ENCODE measurements around the gene KCNG2. TPM values are rescaled to one million over a fixed set of nuclear protein-coding genes. Genes with fewer than 3 reads are reported as not detected.

Gene KCNG2
- polyA plus RNA-seq, 3 donors: 0.05 to 0.45 (median 0.42) TPM

DNA sequence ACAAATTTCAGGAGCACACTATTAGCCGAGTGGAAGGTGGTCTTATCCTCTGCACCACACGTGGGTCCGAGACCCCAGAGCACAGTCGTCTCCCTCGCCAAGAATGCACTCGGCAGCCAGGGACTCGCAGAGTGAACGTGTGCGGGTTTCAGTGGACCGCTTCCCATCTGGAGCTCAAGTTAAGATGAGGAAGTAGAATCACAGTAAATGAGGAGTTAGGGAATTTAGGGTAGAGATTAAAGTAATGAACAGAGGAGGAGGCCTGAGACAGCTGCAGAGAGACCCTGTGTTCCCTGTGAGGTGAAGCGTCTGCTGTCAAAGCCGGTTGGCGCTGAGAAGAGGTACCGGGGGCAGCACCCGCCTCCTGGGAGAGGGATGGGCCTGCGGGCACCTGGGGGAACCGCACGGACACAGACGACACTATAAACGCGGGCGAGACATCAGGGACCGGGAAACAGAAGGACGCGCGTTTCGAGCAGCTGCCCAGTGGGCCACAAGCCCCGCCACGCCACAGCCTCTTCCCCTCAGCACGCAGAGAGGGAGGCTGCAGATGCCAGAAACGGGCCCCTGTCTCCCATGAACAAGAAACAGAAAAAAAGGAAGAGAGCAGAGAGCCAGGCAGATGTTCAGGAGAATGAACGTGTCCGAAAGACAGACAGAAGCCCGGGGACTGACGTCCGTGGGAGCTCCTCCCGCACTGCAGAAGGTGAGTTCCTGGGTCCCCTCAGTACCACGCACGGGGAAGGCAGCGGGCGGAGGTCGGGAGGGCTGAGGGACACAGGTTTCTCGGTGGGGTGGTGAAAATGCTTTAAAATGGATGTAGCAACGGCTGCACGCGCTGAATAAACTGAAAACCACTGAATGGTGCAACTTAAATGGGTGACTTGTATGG lies 5.4 kb upstream of the KCNG2 start:
- WGBS, 3 donors: 55 to 81% (median 68%) methylated on average over 46 of the region's 46 CpGs
- peak overlapping the region; percentile 19 for H3K27ac ChIP-seq (ENCODE audit: low read depth, low read length)

DNA sequence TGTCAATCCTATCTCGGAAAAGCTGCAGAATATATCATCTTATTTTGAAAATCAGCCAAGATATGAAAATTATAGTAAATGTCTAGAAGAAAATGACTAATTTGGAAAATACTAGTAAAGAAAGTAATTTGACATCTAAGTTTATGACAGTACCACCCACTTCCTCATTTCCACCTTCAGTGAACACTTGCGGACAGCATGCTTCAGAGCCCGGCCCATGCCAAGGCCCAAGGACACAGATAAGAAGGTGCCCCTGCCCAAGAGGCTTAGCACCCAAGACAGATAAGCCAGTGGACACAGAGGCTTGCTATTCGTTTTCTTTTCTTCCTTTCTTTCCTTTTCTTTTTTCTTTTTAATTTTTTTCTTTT lies 4.8 kb upstream of the KCNG2 start:
- 36 to 64% (median 58%) methylated on average over 4 of the region's 4 CpGs for WGBS, 3 donors
- H3K27ac ChIP-seq (ENCODE audit: low read depth, low read length): no peak overlapping the region

DNA sequence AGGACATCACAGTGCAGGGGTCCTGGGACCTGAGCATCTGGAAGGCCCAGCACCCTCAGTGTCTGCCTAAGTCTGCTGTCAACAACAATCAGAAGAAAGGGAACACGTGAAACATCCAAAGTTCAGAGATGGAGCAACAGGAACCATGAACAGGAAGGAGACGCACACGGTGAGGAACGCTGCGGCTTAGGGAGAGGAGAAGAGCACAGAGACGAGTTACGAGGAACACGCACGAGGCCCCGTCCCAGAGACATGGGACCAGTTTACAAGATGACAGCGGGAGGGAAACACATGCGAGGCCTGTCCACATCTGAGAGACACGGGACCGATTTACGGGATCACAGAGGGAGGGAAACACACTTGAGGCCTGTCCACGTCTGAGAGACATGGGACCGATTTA lies 2.9 kb upstream of the KCNG2 start:
- no peak overlapping the region for H3K27ac ChIP-seq (ENCODE audit: low read depth, low read length)
- WGBS, 3 donors: 71 to 93% (median 73%) methylated on average over 17 of the region's 17 CpGs

DNA sequence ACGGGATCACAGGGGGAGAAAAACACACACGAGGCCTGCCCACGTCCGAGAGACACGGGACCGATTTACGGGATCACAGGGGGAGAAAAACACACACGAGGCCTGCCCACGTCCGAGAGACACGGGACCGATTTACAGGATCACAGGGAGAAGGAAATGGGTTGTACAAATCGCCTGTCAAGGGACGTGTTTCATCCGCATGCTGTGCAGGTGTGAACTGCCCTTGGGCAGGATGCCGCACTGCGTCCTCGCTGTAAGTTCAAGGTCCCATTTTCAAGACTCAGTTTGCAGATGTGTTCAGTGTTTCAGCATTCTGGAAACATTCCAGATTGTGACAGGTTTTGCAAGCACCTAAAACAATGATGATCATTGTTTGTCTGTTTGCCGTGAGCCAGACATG lies 2.3 kb upstream of the KCNG2 start:
- no peak overlapping the region for H3K27ac ChIP-seq (ENCODE audit: low read depth, low read length)
- WGBS, 3 donors: 89 to 91% (median 89%) methylated on average over 19 of the region's 19 CpGs

DNA sequence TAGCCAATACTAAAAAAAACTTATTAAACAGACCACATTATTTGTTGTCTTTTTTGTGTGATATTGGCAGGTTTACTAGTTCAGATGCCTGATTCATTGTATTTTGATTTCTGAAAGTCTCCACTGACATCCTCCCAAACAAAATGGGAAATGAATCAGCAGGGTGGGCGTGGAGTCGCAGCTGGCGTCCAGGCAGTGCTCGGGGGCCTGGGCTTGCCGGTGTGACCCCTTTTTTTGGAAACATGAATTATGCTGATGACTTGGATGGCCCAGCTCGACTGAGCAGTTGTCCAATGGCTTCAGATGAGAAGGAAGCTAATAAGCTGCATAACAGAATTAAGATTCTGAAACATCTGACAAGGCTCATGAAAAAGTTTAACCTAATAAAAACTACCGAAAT lies 1.7 kb upstream of the KCNG2 start:
- WGBS, 3 donors: 26 to 58% (median 27%) methylated on average over 7 of the region's 7 CpGs
- no peak overlapping the region for H3K27ac ChIP-seq (ENCODE audit: low read depth, low read length)

DNA sequence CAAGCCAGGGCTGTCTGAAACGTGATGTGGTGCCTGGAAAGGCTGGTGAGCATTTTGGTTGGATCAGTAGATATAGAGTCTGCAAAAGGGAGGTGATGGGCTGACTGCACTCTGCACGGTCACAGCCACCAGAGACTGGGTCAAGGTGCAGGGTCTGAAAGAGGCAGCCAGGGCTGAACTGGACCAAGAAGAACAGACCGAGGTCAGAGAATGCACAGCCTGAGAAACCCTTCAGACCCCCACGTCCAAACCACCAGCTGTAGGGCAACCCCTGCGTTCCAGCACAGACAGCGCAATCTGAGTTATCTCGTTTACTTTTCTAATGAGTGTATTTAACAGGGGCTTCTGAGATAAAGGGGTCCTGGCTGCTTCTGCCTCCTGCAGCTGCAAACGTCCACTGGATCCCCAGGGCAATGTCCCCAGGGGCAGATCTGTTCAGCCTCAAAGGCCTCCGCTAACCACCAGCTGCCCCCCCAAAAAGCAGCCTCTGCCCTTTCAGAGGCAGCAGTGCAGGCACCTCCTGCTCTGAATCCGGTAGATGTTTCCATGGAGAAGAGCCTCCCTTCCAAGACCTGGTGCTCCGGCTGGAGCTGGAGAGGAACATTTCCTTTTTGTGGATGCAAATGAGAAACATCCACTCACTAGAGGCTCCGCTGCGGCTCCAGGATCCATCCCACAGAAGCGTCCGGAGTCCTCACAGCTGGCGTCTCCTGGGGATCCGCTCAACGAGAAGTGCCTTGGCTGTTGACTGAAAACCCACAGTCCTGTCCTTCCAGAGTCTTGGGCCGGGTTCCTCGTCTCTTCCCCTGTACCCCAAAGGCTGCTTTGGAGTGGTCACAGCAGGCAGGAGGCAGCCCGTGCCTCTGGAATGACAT lies 970 bp upstream of the KCNG2 start:
- no peak overlapping the region for H3K27ac ChIP-seq (ENCODE audit: low read depth, low read length)
- WGBS, 3 donors: 18 to 41% (median 36%) methylated on average over 21 of the region's 21 CpGs

DNA sequence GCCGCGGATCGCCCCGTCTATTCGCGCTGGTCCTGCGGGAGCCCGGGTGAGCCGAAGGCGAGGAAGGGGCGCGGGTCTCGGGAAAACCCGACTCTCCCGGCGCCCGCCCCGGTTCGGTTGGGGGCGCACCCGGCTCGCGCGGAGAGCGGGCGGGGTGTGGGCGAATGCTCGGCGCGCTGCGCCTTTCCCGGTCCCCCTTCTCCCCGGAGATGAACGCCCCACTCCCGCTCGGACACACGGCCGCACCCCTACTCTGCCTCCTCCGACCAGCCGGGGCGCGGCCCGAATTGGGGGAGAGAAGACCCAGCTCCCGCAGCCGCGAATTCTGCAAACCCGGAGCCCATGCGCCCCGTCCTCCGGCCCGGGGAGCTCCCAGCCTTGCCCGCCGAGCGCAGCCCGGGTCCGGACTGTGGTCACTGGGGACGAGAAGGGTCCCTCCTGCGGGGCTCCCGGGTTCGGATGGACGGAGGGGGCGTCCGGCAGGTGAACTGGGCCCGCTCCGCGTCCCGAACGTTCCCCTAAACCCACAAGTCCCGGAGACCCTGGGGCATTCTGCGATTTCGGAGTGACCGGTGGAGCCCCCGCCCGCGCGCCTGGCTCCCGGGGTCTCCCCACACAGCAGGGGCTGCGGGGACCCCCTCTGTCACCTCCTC lies 734 bp downstream of the KCNG2 start:
- 1 to 2% (median 1%) methylated on average over 48 to 78 of the region's 78 CpGs for WGBS, 3 donors
- H3K27ac ChIP-seq (ENCODE audit: low read depth, low read length): no peak overlapping the region

DNA sequence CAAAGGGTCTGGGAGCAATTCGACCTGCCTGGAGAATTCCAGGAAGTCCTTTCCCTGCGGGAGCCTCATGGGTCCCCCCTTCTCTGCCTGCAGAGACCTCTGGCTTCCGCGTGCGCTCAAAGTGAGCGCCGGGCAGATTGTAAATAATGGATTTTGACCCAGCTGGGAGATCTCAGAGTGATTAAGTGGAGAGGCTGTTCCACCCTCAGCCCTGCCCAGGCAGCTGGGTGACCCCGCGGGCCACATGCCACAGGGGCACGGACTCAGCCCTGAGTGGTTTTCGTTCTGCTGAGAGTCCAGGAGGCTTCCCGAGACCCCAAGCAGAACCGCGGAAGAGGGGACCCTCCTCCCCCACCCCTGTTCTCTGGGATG lies 1.2 kb downstream of the KCNG2 start:
- WGBS, 3 donors: 1 to 5% (median 2%) methylated on average over 14 of the region's 14 CpGs

DNA sequence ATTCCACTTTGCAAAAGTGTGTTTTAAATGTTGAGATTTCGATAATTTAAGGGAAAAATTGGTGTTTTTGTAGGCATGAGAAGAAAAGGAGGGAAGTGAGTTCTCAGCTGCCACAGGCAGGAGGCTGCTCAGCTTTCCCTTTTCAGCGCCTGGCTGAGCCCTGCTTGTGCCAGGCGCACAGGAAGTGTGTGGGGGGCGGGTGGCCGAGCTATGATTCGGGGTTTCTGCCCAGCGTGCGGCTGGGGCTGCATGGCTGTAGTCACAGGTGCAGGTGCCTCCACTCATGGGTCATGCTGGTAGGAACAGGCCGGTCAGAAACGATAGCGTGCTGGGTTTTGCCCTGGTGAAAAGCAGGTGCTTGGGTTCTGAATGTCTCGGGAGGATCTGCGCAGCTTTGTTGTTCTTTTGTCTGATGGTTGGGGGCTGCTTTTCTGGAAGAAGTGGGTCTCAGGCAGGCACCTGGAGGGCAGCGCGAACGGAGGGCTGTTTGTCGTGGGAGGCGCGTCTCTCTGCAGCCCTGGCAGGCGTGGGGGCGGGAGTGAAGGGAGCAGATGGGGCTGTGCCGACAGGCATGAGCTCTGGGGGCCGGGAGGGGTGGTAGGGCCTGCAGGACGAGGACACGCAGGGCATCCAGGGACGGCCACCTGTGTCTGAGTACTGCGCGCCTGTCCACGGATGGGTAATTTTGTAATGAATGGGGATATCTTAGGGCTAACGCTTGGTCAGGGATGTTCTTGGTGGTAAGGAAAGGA lies 2.1 kb downstream of the KCNG2 start:
- H3K27ac ChIP-seq (ENCODE audit: low read depth, low read length): no peak overlapping the region
- 63 to 67% (median 65%) methylated on average over 30 of the region's 30 CpGs for WGBS, 3 donors

More for the DNA sequence above, 1.2 kb downstream of the KCNG2 start:
- no peak overlapping the region for H3K27ac ChIP-seq (ENCODE audit: low read depth, low read length)

DNA sequence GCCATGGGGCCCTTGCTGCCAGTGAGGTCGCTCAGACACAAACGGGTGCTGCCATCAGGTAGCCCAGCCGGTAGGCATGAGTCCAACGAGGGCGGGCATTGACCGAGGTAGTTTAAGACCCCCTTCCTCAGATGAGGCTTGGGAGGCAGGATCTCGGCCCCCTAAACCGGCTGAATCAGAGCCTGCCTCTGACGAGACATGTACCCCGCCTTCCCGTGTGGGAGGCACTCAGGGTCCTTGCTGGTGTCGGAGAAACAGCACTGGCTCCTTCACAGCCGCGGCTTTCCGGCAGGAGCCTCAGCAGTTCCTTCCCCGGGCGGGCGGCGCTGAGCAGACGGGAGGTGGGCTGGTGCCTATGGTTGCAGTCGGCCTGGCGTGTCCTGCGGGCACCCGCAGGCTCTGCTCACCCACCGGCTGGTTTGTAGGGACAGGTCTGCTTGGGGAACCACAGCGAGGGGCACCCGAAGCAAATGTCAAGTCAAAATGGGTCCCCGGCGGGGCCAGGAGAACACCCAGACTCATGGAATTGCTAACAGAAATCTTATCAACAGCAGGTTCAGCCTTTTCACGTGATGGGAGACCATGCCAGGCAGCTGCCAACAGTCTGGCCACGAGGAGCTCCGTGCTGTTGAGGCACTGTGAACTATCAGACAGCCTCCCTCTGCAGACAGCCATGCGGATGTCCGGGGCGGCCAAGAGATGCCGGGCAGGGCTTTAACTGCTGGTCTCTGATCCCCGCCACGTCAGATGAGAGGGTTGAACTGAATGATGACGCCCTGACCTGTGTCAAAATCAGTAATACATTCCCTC lies 2.8 kb downstream of the KCNG2 start:
- 89 to 91% (median 91%) methylated on average over 39 of the region's 39 CpGs for WGBS, 3 donors
- no peak overlapping the region for H3K27ac ChIP-seq (ENCODE audit: low read depth, low read length)

DNA sequence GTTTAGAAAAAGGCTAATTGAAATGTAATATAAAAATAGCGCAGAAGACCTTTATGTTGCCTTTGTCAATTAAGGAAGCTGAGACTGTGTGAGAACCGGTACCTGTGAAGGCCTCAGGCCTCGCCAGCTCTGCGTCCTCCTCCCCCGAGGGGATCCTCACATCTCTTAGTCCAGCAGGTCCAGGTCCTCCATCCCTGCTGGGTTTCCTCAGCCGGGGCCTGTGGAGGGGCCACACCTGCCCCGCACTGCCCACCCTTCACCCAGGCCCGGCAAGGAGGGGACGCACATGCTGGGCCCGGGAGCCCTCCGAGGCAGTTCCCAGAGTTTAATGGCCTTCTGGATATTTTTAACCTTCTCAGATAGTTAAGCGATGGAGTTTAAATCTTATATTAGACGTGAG lies 3.5 kb downstream of the KCNG2 start:
- WGBS, 3 donors: 93 to 94% (median 93%) methylated on average over 13 of the region's 13 CpGs
- no peak overlapping the region for H3K27ac ChIP-seq (ENCODE audit: low read depth, low read length)

DNA sequence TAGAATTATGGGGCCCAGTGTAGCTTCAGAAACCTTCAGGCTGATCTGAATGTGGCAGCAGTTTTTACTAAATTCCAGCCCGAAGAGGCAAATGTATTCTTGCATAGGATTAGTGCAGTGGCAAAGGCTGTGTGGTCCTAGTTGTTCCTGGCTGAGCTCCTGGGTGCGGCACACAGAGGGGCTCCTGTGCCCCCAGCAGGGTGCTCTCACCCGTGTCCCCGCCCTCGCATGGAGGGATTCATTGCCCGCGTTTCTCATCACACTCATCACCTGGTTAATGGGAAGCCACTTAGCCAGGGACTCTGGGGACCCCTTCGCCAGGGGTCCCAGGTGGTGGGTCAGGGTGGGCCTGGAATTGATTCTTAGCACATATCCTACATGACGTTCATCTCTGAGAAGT lies 3.9 kb downstream of the KCNG2 start:
- no peak overlapping the region for H3K27ac ChIP-seq (ENCODE audit: low read depth, low read length)

DNA sequence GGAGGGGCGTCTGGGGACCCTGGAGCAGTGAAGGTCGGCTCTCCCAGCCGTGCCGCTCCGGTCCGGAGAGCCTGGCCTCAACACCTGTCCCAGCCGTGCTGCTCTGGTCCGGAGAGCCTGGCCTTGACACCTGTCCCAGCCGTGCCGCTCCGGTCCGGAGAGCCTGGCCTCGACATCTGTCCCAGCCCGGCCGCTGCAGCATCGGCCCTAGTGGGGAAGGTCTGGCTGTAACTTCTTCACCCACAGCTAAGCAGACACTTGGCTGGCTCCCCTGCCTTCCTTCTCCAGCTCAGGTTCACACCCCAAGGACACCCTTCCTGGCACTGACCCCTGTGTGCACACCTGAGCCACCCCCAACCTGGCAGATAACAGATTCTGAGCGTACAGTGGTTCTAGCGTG lies 4.6 kb downstream of the KCNG2 start:
- 78 to 95% (median 91%) methylated on average over 18 of the region's 18 CpGs for WGBS, 3 donors
- H3K27ac ChIP-seq (ENCODE audit: low read depth, low read length): no peak overlapping the region

More for the DNA sequence above, 3.9 kb downstream of the KCNG2 start:
- WGBS, 3 donors: 86 to 89% (median 89%) methylated on average over 9 of the region's 9 CpGs

DNA sequence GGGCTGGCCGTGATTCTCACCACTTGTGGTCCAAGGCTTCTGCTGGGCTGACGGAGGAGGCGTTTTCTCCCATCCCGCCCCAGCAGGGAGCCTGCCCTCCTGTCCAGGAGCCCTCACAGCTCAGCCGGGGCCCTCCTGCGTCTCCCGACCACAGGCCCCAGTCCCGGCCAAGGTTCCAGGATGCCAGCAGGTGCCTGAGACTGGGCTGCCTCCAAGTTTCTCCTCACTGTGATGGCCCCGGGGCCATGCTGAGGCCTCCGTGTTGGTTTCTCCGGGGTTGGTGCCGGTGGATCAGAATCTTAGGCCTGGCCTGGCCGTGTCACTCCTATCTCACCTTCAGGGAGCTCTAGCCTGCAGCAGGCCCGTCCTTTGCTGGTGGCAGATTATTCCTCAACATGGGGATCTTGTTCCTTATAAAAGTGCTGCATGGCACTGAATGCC lies 5.9 kb downstream of the KCNG2 start:
- H3K27ac ChIP-seq (ENCODE audit: low read depth, low read length): no peak overlapping the region
- 87 to 94% (median 91%) methylated on average over 14 of the region's 14 CpGs for WGBS, 3 donors

DNA sequence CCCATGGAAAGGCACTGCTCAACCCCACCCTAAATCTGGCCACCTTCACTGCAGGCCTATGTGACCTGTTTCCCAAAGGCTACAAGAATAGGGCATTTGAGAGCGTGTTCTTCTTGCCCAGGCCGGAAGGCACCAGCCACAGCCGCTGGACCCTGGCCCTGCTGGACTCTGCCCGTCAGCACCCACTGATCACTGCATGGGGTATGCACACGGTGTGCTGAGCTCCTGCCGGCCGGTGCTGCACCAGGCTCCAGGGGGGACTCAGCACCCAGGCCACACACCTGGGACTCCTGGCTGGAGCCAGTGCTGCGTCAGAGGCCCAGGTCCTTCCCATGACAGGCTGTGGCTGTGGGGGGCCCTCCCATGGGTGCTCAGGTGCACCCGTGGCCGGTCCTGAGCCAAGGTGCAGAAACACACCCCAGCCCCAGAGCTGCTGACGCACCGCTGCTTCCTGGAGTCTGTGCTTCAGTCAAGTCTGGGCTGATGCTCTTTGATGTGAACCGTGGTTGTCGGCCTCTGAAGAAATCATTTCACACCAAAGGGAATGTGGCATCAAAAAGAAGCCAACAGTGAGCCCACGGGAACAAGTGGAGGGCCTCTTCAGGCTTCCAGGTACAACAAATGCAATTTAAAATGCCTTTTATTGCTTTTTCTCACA lies 6.5 kb downstream of the KCNG2 start:
- H3K27ac ChIP-seq (ENCODE audit: low read depth, low read length): no peak overlapping the region
- WGBS, 3 donors: 85 to 88% (median 85%) methylated on average over 15 of the region's 15 CpGs

DNA sequence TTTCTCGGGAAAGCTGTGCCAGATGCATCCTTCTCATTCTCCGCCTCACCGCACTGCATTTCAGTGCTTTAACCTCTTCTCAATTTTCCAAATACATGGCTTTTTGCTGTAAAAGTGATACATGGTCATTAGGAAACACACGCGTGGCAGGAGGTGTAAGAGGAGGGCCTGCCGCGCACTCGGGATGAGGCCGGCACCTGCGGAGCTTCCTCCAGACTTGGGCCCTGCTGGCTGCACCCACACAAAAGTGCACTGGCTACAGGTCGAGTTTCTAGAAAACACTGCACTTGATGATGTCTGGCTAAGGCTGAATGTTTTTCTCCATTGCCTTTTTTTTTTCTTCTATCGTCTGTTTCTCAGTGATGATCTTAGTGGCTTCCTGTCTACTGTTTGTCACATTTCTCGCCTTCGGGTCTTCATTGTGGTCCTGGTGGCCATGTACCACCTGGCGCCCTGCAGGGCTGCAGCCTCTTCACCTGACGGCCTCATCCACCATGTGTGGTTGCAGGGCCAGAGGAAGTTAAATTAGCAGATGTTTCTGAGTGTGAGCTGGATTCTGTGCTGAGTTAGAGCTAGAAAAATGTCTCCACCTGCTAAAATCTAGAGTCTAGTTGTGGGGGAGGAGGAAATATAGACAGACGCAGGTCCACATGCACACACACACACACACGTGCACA lies 7.6 kb downstream of the KCNG2 start:
- no peak overlapping the region for H3K27ac ChIP-seq (ENCODE audit: low read depth, low read length)
- 72 to 84% (median 74%) methylated on average over 18 of the region's 18 CpGs for whole genome bisulfite sequencing, 3 donors
